KOPT-K1 (cell line): ENCODE data around the gene UBQLNL.

Experiments
- H3K27ac ChIP-seq: fragments of 200-600 bp; sonication (generic); 2 replicates; pipeline ENCODE4 v1.5.1; 2016; ENCODE audit warnings: antibody characterized with exemption, mild to moderate bottlenecking, low read depth, low read length; ENCODE audit not compliant: poor library complexity, severe bottlenecking
- H3K36me3 ChIP-seq: fragments of 200-600 bp; sonication (generic); 2 replicates; pipeline ENCODE4 v1.5.1; 2017; ENCODE audit warnings: antibody characterized with exemption, mild to moderate bottlenecking, low read length, moderate library complexity; ENCODE audit not compliant: insufficient read depth
- H3K9me3 ChIP-seq: fragments of 200-600 bp; sonication (generic); 2 replicates; pipeline ENCODE4 v1.5.1; 2017; ENCODE audit warnings: antibody characterized with exemption, low read length, mild to moderate bottlenecking; ENCODE audit not compliant: insufficient read depth, poor library complexity, severe bottlenecking

UBQLNL gene

DNA sequence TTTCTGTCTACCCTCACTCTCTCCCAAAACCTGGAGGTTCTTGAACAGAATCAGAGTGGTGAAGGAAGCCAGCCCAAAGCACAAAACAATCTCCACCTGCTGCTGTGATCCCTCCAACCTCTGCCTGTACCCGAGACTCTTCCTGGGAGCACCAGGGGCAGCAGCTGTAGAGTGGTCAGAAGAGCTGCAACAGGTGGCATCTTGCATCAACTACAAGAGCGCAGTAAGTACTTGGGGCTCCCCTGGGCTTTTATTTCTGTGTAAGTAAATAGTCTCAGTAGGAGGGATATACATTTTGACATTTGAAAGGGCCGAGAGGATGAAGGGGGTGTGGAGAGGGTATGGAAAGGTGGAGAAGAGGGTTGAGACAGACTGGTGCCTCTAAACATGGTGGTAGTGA, 8.3 kb upstream of the UBQLNL start:
- Histone ChIP-seq H3K9me3 (no peaks in the 10 kb centered on the region), H3K36me3 (no peaks in the 10 kb centered on the region), H3K27ac (no peak overlapping the region)

- Histone ChIP-seq H3K9me3 (no peaks in the 10 kb centered on the region), H3K36me3 (no peaks in the 10 kb centered on the region), H3K27ac (no peak overlapping the region)
These were observed 5.8 kb upstream of the UBQLNL start for GRCh38 chr11:5522308-5522707.

DNA sequence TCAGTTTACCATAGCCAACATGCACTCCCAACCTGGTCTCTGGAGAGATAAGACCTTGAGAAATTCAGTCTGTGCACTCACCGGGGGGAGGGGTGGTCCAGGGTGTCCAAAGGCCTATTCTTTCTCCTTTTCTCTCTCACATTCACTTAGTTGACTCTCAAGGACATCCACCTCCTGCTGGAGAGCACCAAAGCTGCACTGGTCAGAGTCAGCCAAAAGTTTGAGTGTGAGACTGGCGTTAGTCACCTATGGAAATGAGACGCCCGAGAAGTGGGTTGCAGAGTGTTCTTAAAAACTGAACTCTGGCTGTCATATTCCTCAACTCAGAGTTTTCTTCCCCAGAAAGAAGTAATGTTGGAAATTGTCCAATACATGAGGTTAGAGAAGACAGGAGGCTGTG, 5.0 kb upstream of the UBQLNL start:
- Histone ChIP-seq H3K9me3 (no peaks in the 10 kb centered on the region), H3K27ac (no peak overlapping the region), H3K36me3 (no peaks in the 10 kb centered on the region)

- no peaks in the 10 kb centered on the region for H3K9me3 ChIP-seq
- no peaks in the 10 kb centered on the region for H3K36me3 ChIP-seq
- H3K27ac ChIP-seq: no peak overlapping the region
These were observed 1.7 kb downstream of the UBQLNL start for GRCh38 chr11:5514841-5515240.

DNA sequence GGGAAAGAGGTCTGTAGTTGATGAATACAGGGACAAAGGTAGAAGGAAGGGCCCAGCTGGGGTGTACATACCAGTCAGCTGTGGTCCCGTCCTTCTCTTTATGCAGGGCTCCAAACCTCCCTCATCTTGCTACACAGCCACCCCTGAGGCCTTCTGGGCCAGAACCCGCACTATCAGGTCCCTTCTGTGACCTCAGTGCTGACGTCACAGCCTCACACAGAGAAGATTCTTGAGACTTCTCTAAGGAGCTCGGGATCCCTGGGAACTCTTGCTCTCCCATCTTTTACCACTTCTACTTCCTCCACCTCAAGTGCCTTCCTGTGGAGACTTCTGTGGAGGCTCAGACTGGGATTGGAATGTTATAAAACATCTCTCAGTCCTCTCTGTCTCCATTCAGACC, 6.7 kb downstream of the UBQLNL start, which contains the start of gene UBQLN3:
Gene UBQLN3, minus strand, starts transcription at position 155 of the 400 bp plus-strand sequence. CDS start 399 bp downstream, outside the sequence.
- H3K9me3 ChIP-seq: no peaks in the 10 kb centered on the region
- H3K27ac ChIP-seq: no peak within 1 kb of the TSS
- H3K36me3 ChIP-seq: no peaks in the 10 kb centered on the region

- Histone ChIP-seq H3K27ac (no peak overlapping the region), H3K36me3 (no peaks in the 10 kb centered on the region), H3K9me3 (no peaks in the 10 kb centered on the region)
These were observed 7.9 kb downstream of the UBQLNL start for GRCh38 chr11:5508605-5509004.

DNA sequence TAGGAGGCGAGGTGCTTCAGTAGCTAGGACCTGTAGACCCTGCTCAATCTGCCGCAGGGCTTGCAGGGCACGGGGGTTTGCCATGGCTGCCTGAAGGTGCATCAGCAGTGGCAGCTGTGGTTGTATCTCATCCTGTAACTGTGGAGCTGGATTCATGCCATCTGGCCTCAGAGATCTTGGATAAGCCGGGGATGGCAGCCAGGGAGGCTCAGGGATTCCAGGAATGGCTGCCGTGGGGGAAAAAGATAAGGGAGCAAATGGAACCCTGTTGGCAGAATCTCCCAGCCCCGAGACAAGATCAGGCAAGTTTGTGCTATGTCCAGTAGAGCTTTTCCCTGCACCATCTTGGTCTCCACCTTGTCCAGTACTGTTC, 8.6 kb downstream of the UBQLNL start:
- no peaks in the 10 kb centered on the region for H3K36me3 ChIP-seq
- H3K27ac ChIP-seq: no peak overlapping the region
- no peaks in the 10 kb centered on the region for H3K9me3 ChIP-seq

- Histone ChIP-seq H3K9me3 (no peaks in the 10 kb centered on the region), H3K27ac (no peak overlapping the region), H3K36me3 (no peaks in the 10 kb centered on the region)
These were observed 9.1 kb downstream of the UBQLNL start for GRCh38 chr11:5507177-5507932.

DNA sequence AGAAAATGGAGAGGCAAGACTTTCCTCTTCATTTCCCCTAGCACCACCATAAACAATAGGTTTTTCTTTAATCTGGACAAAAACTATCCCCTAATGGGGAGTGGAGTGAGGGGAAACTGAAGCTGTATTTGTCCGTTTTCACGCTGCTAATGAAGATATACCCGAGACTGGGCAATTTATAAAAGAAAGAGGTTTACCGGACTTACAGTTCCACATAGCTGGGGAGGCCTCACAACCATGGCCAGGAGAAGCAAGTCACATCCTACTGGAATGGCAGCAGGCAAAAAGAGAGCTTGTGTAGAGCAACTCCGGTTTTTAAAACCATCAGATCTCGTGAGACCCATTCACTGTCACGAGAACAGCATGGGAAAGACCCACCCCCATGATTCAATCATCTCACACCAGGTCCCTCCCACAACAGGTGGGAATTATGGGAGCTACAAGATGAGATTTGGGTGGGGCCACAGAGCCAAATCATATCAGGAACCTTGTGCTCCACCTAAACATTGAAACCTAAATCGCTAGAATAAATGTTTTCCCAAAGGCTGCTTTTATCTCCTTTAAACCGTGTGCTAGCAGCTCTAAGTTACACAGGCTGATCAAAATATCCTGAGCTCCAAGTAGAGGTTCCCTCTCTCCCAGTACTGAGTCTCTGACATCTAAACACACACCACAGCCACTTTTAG, 11.0 kb downstream of the UBQLNL start:
- H3K9me3 ChIP-seq: no peaks in the 10 kb centered on the region
- no peaks in the 10 kb centered on the region for H3K36me3 ChIP-seq
- no peak overlapping the region for H3K27ac ChIP-seq

DNA sequence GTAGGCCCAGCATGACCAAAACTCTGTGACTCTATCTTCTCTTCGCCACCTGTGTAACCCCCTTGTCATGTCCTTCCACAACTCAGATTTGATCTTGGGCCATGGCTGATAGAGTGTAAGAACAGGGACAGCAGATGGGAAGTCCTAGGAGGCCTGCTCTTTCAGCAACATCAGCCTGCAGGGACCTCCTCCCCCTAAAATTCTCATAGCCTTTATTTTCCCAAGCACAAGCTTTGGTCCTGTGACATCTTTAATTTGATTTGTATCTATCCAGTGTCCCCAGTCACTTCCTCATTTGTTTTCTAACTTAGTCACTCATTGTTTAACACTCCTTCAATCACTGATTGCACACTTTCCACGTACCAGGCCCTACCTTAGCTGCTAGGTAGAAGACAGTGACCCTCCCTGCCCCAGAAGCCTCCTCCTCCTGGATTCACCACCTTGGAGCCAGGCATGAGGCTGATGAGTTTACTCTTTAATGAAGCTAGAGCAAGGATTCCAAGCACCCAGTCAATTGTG, 12.0 kb downstream of the UBQLNL start:
- Histone ChIP-seq H3K27ac (no peak overlapping the region), H3K9me3 (no peaks in the 10 kb centered on the region)

DNA sequence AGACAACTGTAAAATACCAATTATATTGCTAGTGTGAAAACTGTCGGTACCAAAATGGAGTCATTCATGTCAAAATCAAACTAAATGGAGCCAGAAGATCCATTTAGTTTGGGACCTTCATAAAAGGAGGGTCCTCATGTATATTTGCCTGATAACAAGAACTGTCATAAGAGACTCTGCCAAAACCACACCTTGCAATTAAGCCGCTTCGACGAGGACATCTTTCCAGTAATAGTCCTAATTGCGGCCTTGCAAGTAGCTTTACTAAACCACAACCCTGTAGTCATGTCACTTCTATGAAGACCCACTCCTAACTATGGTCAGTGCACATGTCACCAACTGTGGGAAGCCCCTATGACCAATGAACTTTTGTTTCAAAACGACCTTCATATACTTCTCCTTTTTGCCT, 16.1 kb downstream of the UBQLNL start:
- no peaks in the 10 kb centered on the region for H3K36me3 ChIP-seq

More for the DNA sequence above, 12.0 kb downstream of the UBQLNL start:
- no peaks in the 10 kb centered on the region for H3K36me3 ChIP-seq

DNA sequence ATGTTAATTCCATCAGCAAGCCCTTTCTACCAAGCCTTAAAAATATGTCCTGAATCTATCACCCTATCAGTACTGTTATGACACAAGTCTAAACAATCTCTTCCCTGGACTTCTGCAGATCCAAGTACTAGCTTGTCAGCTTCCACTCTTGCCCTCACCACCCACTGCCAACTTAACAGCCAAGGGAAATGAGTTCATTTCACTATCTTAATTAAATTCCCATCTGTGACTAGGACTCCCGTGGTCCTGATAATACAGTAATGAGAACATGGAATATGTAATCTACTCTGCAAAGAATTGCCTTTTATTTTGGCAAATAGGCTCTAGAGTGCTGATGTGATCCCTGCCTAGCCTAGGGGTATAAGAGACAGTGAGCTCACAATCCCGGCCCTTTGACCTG, 16.8 kb downstream of the UBQLNL start:
- Histone ChIP-seq H3K36me3 (no peaks in the 10 kb centered on the region), H3K27ac (no peak overlapping the region), H3K9me3 (no peaks in the 10 kb centered on the region)

More for the DNA sequence above, 16.1 kb downstream of the UBQLNL start:
- no peaks in the 10 kb centered on the region for H3K9me3 ChIP-seq
- no peak overlapping the region for H3K27ac ChIP-seq

DNA sequence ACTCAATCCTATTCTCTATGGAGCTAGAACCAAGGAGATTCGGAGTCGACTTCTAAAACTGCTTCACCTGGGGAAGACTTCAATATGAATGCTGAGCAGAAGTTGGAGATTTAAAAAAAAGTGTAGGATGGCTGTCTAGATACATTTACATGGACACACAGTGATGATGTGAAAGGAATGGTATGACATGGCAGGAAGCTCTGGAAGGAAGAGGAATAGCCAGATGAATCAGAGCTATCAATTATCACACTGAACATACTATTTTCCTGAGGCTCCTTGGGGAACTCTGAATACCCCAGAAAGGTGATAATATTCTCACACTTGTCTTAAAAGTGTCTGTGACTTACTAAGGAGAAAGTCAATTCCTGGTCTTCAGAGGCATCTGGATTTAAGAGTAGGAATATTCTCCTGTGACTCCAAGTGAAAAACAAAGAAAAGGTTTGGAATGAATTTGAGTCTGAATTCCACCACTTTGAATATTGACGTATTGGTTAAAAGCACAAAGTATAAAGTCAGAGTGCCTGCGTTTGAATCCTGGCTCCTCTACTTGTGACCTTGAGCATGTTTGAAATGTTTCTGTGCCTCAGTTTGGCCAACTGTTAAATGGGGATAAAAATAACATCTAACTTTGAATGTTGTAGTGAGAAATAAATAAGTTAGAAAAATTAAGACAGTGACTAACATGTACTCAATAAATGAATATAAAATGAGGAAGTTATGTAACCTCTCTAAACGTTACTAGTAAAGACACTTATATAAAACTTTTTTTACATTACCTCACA, 26.7 kb downstream of the UBQLNL start:
- Histone ChIP-seq H3K36me3 (no peaks in the 10 kb centered on the region), H3K9me3 (no peaks in the 10 kb centered on the region), H3K27ac (no peak overlapping the region)

GRCh38 chr11:5488798-5489399, 27.6 kb downstream of the UBQLNL start:
- Histone ChIP-seq H3K36me3 (no peaks in the 10 kb centered on the region), H3K27ac (no peak overlapping the region), H3K9me3 (no peaks in the 10 kb centered on the region)

DNA sequence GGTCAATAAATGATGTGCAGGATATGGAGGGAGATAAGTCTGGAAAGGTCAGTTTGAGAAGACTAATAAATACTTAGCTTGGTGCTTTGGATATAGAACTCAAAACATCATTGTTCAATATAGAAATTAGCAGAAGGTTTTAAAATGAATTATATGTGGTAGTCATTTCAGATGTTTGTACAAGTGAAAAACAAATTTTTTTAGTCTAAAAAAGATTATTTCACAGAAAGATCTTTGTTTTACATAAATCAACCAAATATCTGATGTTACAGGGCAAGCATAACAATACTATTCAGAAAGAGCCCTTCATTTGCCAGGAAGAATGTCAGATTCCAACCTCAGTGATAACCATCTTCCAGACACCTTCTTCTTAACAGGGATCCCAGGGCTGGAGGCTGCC, 28.1 kb downstream of the UBQLNL start, which contains the start of gene OR52D1:
Gene OR52D1, plus strand, starts transcription at position 301 of the 400 bp plus-strand sequence. Its CDS starts 22 bp downstream, at position 323.
- no peaks in the 10 kb centered on the region for H3K36me3 ChIP-seq
- H3K9me3 ChIP-seq: no peaks in the 10 kb centered on the region
- H3K27ac ChIP-seq: no peak within 1 kb of the TSS
